ENCODE results near the gene MAPK6. TPM values are rescaled to one million over a fixed set of nuclear protein-coding genes. Genes with fewer than 3 reads are reported as not detected.

MAPK6 gene
- total RNA-seq, 1 donor from 2014 or later: 128 TPM

DNA sequence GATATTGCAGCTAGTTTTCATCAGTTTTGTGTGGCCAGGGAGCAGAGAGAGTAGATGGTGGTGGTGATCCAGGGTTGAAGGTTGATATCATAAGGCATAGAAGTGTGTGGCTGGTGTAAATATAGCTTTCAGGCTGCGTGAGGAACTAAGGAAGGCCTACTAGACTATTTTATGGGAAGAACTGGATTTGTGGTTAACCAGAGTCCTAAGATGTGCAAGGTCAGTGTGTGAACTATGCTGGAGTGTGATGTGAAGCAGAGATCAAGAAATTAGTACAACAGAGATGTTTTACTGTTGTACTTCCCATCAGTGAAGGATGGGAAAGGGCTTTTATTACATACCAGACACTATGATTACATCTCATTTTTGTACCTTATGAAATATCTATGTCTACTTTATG lies 41.5 kb downstream of the MAPK6 start:
- Histone ChIP-seq H3K4me3 (no peak overlapping the region), H3K27ac (no peak overlapping the region), H3K27me3 (no peaks in the 10 kb centered on the region), H3K79me2 (ENCODE audit: low read depth) (peaks cover under 1% of the 10 kb centered on the region), H3K9ac (no peak overlapping the region), H3K4me2 (no peak overlapping the region), H2AFZ (replicated peaks) (no peak overlapping the region), H3F3A (ENCODE audit: low read depth) (no peaks in the 10 kb centered on the region), H3K4me1 (no peaks in the 10 kb centered on the region), H3K36me3 (peaks cover 16% of the 10 kb centered on the region), H3K9me3 (ENCODE audit: low read depth) (no peaks in the 10 kb centered on the region), H4K20me1 (ENCODE audit: low read depth) (no peaks in the 10 kb centered on the region)
- TF ChIP-seq, protein P1, sequence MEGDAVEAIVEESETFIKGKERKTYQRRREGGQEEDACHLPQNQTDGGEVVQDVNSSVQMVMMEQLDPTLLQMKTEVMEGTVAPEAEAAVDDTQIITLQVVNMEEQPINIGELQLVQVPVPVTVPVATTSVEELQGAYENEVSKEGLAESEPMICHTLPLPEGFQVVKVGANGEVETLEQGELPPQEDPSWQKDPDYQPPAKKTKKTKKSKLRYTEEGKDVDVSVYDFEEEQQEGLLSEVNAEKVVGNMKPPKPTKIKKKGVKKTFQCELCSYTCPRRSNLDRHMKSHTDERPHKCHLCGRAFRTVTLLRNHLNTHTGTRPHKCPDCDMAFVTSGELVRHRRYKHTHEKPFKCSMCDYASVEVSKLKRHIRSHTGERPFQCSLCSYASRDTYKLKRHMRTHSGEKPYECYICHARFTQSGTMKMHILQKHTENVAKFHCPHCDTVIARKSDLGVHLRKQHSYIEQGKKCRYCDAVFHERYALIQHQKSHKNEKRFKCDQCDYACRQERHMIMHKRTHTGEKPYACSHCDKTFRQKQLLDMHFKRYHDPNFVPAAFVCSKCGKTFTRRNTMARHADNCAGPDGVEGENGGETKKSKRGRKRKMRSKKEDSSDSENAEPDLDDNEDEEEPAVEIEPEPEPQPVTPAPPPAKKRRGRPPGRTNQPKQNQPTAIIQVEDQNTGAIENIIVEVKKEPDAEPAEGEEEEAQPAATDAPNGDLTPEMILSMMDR (IDR thresholded peaks at IDR 0.05): no peak
- TF ChIP-seq EZH2phosphoT487 (IDR thresholded peaks at IDR 0.05) (no peak), EZH2 (IDR thresholded peaks at IDR 0.05) (no peak)
- Mint-ChIP-seq H3K4me3 (no peak overlapping the region), H3K4me1 (no peaks in the 10 kb centered on the region), H3K9me3 (no peaks in the 10 kb centered on the region), H3K27ac (no peak overlapping the region), H3K36me3 (peaks cover 35% of the 10 kb centered on the region), H3K27me3 (ENCODE audit: insufficient read depth, low read depth) (no peaks in the 10 kb centered on the region)
- DNase-seq (ENCODE audit: low spot score): no peak

DNA sequence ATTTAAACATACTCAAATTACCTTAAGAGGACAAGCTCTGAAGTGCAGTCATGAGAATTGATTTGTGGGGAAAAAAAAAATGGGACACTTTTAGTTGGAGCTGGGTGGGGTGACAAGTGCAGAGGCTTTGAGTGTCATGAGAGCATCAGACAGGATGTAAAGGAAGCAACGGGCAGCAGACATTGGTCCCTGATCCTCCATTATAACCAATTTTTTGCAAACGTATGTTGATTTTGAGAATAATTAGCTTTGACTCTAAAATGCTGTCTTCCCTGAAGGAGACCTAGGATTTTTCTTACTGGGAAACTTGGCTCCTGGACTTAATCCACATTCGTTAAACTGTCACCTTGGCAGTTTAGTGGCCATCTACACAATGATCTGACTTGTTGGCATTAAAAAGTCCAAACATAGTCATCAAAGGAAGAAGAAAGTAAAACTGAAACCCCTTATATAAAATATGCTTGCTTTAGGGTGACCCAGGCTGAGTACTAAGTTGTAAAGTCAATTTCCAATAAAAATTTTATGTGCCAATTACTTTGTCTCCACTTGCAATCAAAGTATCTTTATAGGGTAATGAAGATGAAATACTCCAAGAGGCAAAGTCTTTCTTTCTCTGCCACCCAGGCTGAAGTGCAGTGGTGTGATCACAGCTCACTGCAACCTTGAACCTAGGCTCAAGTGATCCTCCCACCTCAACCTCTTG lies 48.0 kb downstream of the MAPK6 start:
- Histone ChIP-seq H3K9ac (no peak overlapping the region), H3K79me2 (ENCODE audit: low read depth) (no peaks in the 10 kb centered on the region), H3K27ac (no peak overlapping the region), H3K9me3 (ENCODE audit: low read depth) (no peaks in the 10 kb centered on the region), H4K20me1 (ENCODE audit: low read depth) (peaks cover 3% of the 10 kb centered on the region), H3K36me3 (no peaks in the 10 kb centered on the region), H3K4me2 (no peak overlapping the region), H2AFZ (replicated peaks) (no peak overlapping the region), H3K27me3 (no peaks in the 10 kb centered on the region), H3K4me3 (no peak overlapping the region), H3F3A (ENCODE audit: low read depth) (peaks cover 13% of the 10 kb centered on the region), H3K4me1 (no peaks in the 10 kb centered on the region)
- DNase-seq (ENCODE audit: low spot score): no peak
- Mint-ChIP-seq H3K4me1 (no peaks in the 10 kb centered on the region), H3K9me3 (no peaks in the 10 kb centered on the region), H3K27me3 (ENCODE audit: insufficient read depth, low read depth) (no peaks in the 10 kb centered on the region), H3K4me3 (no peak overlapping the region), H3K27ac (peak overlapping the region; percentile 39), H3K36me3 (peaks cover 22% of the 10 kb centered on the region)
- no peak for TF ChIP-seq EZH2phosphoT487 (IDR thresholded peaks at IDR 0.05)
- TF ChIP-seq, protein P1 (IDR thresholded peaks at IDR 0.05): no peak
- TF ChIP-seq EZH2 (IDR thresholded peaks at IDR 0.05): no peak

DNA sequence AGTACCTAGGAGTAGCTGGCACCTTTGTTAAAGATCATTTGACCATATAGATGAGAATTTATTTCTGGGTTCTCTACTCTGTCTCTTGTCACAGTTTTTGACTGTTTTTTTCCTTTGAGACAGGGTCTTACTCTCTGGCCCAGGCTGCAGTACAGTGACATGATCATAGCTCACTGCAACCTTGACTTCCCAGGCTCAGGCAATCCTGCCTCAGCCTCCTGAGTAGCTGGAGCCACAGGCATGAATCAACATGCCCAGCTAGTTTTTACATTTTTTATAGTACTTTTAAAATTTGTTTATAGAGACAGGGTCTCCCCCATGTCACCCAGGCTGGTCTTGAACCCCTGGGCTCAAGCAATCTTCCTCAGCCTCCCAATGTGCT lies 48.5 kb downstream of the MAPK6 start:
- no peak overlapping the region for H3K4me2 ChIP-seq

More for the DNA sequence above, 48.5 kb downstream of the MAPK6 start:
- Histone ChIP-seq H2AFZ (replicated peaks) (no peak overlapping the region), H3K27ac (no peak overlapping the region), H3K79me2 (ENCODE audit: low read depth) (no peaks in the 10 kb centered on the region), H3K4me3 (no peak overlapping the region), H3K27me3 (no peaks in the 10 kb centered on the region), H3K9ac (no peak overlapping the region), H3K4me1 (no peaks in the 10 kb centered on the region), H3K9me3 (ENCODE audit: low read depth) (no peaks in the 10 kb centered on the region), H4K20me1 (ENCODE audit: low read depth) (peaks cover 3% of the 10 kb centered on the region), H3F3A (ENCODE audit: low read depth) (peaks cover 13% of the 10 kb centered on the region), H3K36me3 (no peaks in the 10 kb centered on the region)
- DNase-seq (ENCODE audit: low spot score): no peak
- H3K9me3 Mint-ChIP-seq: no peaks in the 10 kb centered on the region
- peaks cover 22% of the 10 kb centered on the region for H3K36me3 Mint-ChIP-seq
- TF ChIP-seq EZH2phosphoT487 (IDR thresholded peaks at IDR 0.05) (no peak), EZH2 (IDR thresholded peaks at IDR 0.05) (no peak)
- TF ChIP-seq, protein P1 (IDR thresholded peaks at IDR 0.05): no peak
- no peak overlapping the region for H3K27ac Mint-ChIP-seq
- H3K4me3 Mint-ChIP-seq: no peak overlapping the region
- no peaks in the 10 kb centered on the region for H3K4me1 Mint-ChIP-seq
- H3K27me3 Mint-ChIP-seq (ENCODE audit: insufficient read depth, low read depth): no peaks in the 10 kb centered on the region
